Lower leg skin (tissue), 4 donors: ENCODE data around the gene VEGFC. TPM values are rescaled to one million over a fixed set of nuclear protein-coding genes. Genes with fewer than 3 reads are reported as not detected.

Source experiments
- DNase-seq, 2 donors: peaks; one replicate each; pipeline ENCODE4 v3.0.0-alpha.2; 2019; ENCODE audit warnings: low spot score in 2 of 2
- H3K4me3 ChIP-seq: fragments of 200-600 bp; sonication (generic); 2 replicates; pipeline ENCODE4 v1.5.1; 2017; ENCODE audit warnings: mild to moderate bottlenecking, low read depth; ENCODE audit not compliant: poor library complexity, severe bottlenecking
- CTCF ChIP-seq, 3 donors: fragments of 450-650 bp; IDR thresholded peaks; one replicate each; pipeline ENCODE4 v1.5.1; 2016; ENCODE audit warnings: antibody characterized with exemption in 3 of 3, mild to moderate bottlenecking in 3 of 3, moderate library complexity in 2 of 3
- POLR2A ChIP-seq, 2 donors: fragments of 450-650 bp; IDR thresholded peaks; one replicate each; pipeline ENCODE4 v1.6.1; 2016 to 2017; ENCODE audit warnings: antibody characterized with exemption in 2 of 2, mild to moderate bottlenecking in 1 of 2, moderate library complexity in 1 of 2
- WGBS, 2 donors: methylation state at CpG; one replicate each; pipeline ENCODE4 v1.1.5; 2018; 5-methylcytosine and 5-hydroxymethylcytosine counted together
- intact Hi-C: fragments of 100-400 bp; cut with DNase I; formaldehyde crosslinking; loops from one replicate; pipeline ENCODE4 v1.15.0; 2023; ENCODE audit warnings: low total_unique reads
- total RNA-seq, 4 donors: library from RNA; depleted of rRNA; stranded (reverse); fragments of >200 nt; gene quantifications; one replicate each; pipeline ENCODE4 v1.1.0, GENCODE V29; 2016

The VEGFC gene
- total RNA-seq, 4 donors from 2014 or later: 1.4 to 6.1 (median 3.2) TPM

- 81 to 84% methylated on average over 1 of the region's 1 CpG for WGBS, 2 donors
- intact Hi-C loops: no loop called here
- no peak for DNase-seq
- H3K4me3 ChIP-seq: no peak overlapping the region
- TF ChIP-seq POLR2A (IDR thresholded peaks at IDR 0.05): no peak
- TF ChIP-seq CTCF (IDR thresholded peaks at IDR 0.05): no peak
Measured at GRCh38 chr4:176794651-176795050, 1.9 kb upstream of the VEGFC start.

- intact Hi-C loops: no loop called here
- no peak for TF ChIP-seq CTCF (IDR thresholded peaks at IDR 0.05)
- TF ChIP-seq POLR2A (IDR thresholded peaks at IDR 0.05): no peak
- DNase-seq: no peak
- H3K4me3 ChIP-seq: no peak overlapping the region
- 53 to 61% methylated on average over 4 of the region's 4 CpGs for WGBS, 2 donors
Measured at GRCh38 chr4:176794151-176794550, 1.4 kb upstream of the VEGFC start.

GRCh38 chr4:176793060-176793605 lies 411 bp upstream of the VEGFC start:
- intact Hi-C loops: no loop called here
- H3K4me3 ChIP-seq: no peak overlapping the region
- 9 to 14% methylated on average over 12 to 19 of the region's 24 CpGs for WGBS, 2 donors
- no peak for TF ChIP-seq CTCF (IDR thresholded peaks at IDR 0.05)
- no peak for TF ChIP-seq POLR2A (IDR thresholded peaks at IDR 0.05)
- peak in 1 of 2 donors; percentile 88 for DNase-seq

- intact Hi-C loops: no loop called here
- DNase-seq: peak in 1 of 2 donors; percentile 85
- WGBS, 2 donors: 2 to 4% methylated on average over 29 to 38 of the region's 45 CpGs
- TF ChIP-seq CTCF (IDR thresholded peaks at IDR 0.05) (no peak), POLR2A (IDR thresholded peaks at IDR 0.05) (no peak)
- peak overlapping the region; percentile 42 for H3K4me3 ChIP-seq
Measured at GRCh38 chr4:176791591-176792325, 964 bp downstream of the VEGFC start.

- intact Hi-C loops: no loop called here
- DNase-seq: no peak
- no peak for TF ChIP-seq CTCF (IDR thresholded peaks at IDR 0.05)
- no peak for TF ChIP-seq POLR2A (IDR thresholded peaks at IDR 0.05)
- H3K4me3 ChIP-seq: no peak overlapping the region
- WGBS, 2 donors: 86 to 90% methylated on average over 4 of the region's 4 CpGs
Measured at GRCh38 chr4:176790398-176790797, 2.3 kb downstream of the VEGFC start.
